TTC549 (cell line): ENCODE results near the gene SRGAP2B.
"Not testable (repeated sequence)": the region's sequence is repeated elsewhere in the genome, so short reads cannot be mapped to it uniquely, and the experiment has no call there.

ENCODE experiments used
- FAIRE-seq: peaks from 2 replicates; lab custom pipeline; 2012; peaks lifted over from hg19 to GRCh38; lab: Jason Lieb, UNC

The SRGAP2B gene

GRCh38 chr1:145082483-145083255, 12.5 kb downstream of the SRGAP2B start:
- not testable (repeated sequence) for FAIRE-seq

GRCh38 chr1:145080193-145080592, 14.9 kb downstream of the SRGAP2B start:
- FAIRE-seq = not testable (repeated sequence)

- FAIRE-seq = not testable (repeated sequence)
Observed at GRCh38 chr1:145079737-145080136, 15.4 kb downstream of the SRGAP2B start.

GRCh38 chr1:145078787-145079370, 16.2 kb downstream of the SRGAP2B start:
- FAIRE-seq = not testable (repeated sequence)

GRCh38 chr1:145077872-145078786, 17.0 kb downstream of the SRGAP2B start:
- not testable (repeated sequence) for FAIRE-seq

- not testable (repeated sequence) for FAIRE-seq
Observed at GRCh38 chr1:145076877-145077276, 18.3 kb downstream of the SRGAP2B start.

GRCh38 chr1:145074021-145074559, 21.0 kb downstream of the SRGAP2B start:
- FAIRE-seq = not testable (repeated sequence)

- FAIRE-seq = not testable (repeated sequence)
Observed at GRCh38 chr1:145071569-145071968, 23.6 kb downstream of the SRGAP2B start.

- not testable (repeated sequence) for FAIRE-seq
Observed at GRCh38 chr1:145066486-145066885, 28.6 kb downstream of the SRGAP2B start.

GRCh38 chr1:145065194-145065826, 29.8 kb downstream of the SRGAP2B start:
- not testable (repeated sequence) for FAIRE-seq

GRCh38 chr1:145063941-145064648, 31.0 kb downstream of the SRGAP2B start:
- FAIRE-seq = not testable (repeated sequence)

- FAIRE-seq = not testable (repeated sequence)
Observed at GRCh38 chr1:145063285-145063684, 31.8 kb downstream of the SRGAP2B start.

- FAIRE-seq = not testable (repeated sequence)
Observed at GRCh38 chr1:145058184-145058583, 36.9 kb downstream of the SRGAP2B start.

GRCh38 chr1:145055217-145055760, 39.8 kb downstream of the SRGAP2B start:
- not testable (repeated sequence) for FAIRE-seq

GRCh38 chr1:145053428-145053827, 41.7 kb downstream of the SRGAP2B start:
- not testable (repeated sequence) for FAIRE-seq

- not testable (repeated sequence) for FAIRE-seq
Observed at GRCh38 chr1:145052019-145052776, 42.9 kb downstream of the SRGAP2B start.

- FAIRE-seq = not testable (repeated sequence)
Observed at GRCh38 chr1:145048181-145048856, 46.8 kb downstream of the SRGAP2B start.

- not testable (repeated sequence) for FAIRE-seq
Observed at GRCh38 chr1:145047553-145047952, 47.6 kb downstream of the SRGAP2B start.

GRCh38 chr1:145045571-145046273, 49.4 kb downstream of the SRGAP2B start:
- not testable (repeated sequence) for FAIRE-seq
